NCI-H748 (cell line): ENCODE measurements around the gene TOP2A.
A peak's percentile ranks its signal among the peaks of the same experiment; 100 is the strongest.

ENCODE experiments used
- DNase-seq: peaks from one replicate; lab custom pipeline; 2025; ENCODE audit not compliant: unreplicated experiment; lab: John Stamatoyannopoulos, UW

TOP2A gene

DNA sequence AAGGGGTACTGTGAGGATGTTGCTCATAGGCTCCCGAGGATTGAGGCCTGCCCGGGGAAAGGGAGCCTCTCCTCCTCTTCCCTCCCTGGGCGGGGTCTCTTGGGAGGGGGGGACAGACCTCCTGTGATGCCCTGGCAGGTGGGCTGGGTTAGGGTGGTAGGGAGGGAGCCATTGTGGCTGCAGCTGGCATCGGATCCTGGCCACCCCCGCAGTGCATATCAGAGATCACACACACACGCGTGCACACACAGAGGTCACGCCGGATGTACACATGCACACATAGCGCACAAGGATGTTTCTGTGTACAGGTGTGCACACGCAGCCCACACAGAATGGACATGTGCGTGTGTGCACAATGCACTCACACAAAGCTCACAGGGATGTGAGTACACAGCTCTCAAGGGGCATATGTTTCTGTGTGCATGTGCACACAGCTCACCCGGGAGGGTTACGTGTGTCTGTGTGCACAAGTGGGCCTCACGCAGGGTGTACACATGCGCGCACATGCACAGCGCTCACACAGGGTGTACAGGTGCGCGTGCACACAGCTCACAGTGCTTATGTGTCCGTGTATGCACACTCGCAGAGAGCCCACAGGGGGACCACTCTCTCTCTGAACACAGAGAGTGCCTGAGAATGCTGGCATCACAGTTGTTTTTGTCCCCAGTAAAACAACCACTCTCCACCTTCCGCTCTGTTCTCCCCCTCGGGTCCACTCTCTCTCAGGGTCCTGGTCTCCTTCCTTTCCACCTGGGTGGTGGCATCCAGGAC, 55.6 kb downstream of the TOP2A start:
- DNase-seq, result peak; percentile 39

DNA sequence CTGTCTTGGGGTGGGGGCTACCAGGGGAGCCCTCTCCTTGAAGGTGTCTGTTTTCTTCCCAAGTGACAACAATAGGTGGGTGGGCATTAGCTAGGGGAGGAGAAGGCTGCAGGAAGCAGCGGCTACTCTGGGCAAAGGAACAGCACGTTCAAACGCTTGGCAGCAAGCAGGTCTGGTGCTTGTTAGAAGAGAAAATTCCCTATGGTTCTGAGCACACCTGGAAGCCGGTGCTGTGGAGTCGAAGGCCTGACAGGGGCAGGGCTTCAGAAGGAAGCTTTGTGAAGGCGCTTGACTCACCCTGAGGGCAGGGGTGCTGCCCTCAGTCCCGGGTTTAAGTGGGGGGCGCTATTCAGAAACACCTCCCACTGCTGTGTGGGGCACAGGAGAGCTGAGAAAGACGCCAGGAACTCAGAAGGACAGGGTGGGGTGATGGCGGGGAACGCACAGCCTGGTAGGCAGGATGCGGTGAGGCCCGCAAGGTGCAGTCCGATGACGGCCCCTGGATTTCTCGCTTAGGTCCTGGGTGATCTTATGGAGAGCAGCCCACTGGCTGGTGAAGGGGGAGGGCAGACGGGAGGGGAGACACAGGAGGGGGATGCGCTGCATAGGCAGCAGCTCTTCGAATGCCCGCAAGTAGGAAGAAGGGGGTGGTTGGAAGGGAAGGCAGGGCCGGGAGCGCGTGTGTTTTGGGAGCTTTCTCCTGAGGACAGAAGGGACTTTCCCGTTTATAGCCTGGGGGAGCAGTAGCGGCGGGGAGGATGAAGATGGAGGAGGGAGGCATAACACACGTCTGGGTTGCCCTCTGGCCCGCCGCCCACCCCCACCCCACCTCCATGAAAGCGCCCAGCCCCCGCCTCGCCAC, 56.4 kb downstream of the TOP2A start:
- no peak for DNase-seq

DNA sequence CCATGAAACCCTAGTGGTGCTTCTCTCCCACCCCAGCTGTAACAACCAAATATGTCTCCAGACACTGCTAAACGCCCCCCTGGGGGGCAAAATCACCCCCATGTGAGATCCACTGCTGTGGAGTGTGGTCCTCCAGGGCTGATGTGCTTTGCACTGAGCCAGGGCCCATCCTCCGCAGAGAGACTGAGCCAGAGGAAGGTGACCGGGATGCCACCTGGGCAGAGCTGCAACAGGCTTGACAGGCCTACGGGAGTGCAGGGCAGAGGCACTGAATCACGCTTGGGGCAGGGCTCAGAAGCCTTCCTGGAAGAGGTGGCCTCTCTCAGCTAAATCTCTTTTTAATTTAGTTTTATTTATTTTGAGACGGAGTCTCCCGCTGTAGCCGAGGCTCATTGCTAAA, 57.6 kb downstream of the TOP2A start:
- DNase-seq, result no peak

DNA sequence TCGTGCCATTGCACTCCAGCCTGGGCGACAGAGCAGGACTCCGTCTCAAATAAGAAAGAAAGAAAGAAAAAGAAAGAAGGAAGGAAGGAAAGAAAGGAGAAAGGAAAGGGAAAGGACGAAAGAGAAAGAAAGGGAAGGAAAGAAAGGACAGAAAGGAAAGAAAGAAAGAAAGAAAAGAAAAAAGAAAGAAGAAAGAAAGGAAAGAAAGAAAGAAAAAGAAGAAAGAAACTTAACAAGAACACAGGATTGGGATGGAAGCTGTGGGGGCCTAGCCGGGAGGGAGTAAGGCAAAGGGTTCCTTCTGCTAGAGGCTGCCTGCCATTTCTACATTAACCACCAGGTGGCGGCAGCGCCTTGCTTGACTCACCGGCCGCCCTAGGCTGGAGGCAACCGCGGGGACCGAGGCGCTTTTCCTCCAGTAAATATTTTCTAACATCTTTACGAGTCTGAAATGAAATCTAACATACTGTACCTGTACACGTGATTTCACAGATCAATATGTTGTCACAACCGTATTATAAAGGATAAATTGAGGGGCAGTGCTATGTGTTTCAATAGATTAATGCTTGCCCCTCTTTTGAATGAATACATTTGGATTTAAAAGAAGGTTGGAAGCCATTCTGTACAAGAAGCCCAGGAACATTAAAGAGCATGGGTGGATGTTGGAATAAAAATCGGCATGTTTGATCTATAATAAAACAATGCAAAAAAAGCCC, 59.2 kb downstream of the TOP2A start:
- peak; percentile 75 for DNase-seq

DNA sequence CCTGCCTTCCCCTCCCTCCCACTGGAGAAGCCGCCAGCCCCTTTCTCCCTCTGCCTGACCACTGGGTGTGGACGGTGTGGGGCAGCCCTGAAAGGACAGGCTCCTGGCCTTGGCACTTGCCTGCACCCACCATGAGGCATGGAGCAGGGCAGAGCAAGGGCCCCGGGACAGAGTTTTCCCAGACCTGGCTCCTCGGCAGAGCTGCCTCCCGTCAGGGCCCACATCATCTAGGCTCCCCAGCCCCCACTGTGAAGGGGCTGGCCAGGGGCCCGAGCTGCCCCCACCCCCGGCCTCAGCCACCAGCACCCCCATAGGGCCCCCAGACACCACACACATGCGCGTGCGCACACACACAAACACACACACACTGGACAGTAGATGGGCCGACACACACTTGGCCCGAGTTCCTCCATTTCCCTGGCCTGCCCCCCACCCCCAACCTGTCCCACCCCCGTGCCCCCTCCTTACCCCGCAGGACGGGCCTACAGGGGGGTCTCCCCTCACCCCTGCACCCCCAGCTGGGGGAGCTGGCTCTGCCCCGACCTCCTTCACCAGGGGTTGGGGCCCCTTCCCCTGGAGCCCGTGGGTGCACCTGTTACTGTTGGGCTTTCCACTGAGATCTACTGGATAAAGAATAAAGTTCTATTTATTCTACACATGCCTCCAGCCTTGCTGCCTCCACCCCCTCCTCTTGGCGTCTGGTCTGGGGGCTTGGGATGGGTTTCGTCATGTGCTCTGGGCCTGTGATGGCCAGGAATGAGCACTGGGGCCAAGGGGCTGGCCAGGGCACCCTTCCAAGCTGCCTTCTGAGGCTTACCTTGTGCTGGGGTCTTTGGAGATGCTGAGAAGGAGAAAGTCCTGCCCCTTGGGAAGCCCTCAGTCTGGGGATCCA, 60.5 kb downstream of the TOP2A start:
- no peak for DNase-seq

DNA sequence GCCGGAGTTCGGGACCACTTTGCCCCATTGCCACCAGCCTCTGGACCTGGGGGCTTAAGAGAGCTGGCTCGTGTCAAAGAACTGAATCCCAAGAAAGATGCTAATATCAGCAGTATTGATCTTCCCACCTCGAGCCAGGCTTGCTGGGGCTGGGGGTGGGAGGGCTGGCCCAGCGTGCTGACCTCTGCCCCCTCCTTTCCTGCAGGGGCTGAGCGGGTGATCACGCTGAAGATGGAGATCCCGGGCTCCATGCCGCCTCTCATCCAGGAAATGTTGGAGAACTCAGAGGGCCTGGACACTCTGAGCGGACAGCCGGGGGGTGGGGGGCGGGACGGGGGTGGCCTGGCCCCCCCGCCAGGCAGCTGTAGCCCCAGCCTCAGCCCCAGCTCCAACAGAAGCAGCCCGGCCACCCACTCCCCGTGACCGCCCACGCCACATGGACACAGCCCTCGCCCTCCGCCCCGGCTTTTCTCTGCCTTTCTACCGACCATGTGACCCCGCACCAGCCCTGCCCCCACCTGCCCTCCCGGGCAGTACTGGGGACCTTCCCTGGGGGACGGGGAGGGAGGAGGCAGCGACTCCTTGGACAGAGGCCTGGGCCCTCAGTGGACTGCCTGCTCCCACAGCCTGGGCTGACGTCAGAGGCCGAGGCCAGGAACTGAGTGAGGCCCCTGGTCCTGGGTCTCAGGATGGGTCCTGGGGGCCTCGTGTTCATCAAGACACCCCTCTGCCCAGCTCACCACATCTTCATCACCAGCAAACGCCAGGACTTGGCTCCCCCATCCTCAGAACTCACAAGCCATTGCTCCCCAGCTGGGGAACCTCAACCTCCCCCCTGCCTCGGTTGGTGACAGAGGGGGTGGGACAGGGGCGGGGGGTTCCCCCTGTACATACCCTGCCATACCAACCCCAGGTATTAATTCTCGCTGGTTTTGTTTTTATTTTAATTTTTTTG, 61.6 kb downstream of the TOP2A start:
- no peak for DNase-seq

DNA sequence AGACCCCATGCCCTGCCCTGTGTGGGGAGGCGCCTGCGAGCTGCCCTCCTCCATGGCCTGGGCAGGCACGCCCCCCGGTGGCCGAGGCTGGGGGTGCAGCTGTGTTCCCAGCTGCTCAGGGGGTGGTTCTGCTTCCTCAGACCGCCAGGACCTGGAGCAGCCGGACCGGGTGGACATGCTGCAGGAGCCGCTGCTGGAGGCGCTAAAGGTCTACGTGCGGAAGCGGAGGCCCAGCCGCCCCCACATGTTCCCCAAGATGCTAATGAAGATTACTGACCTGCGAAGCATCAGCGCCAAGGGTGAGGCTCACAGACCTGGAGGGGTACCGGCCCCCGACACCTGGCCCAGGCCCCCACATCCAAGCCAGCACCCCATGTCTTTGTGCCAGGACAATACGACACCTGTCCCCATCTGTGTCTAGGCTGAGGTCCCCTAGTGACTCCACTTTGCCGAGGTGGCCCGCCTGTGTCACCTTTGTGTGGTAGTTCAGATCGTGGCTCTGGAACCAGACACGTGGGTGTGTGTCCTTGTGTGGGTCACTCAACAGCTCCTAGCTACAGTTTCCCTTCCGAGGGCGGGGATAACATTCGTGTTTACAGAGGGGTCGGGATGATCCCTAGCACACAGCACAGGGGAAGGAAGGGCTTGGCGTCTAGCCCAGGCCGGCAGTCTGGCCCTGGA, 62.4 kb downstream of the TOP2A start:
- peak; percentile 60 for DNase-seq

DNA sequence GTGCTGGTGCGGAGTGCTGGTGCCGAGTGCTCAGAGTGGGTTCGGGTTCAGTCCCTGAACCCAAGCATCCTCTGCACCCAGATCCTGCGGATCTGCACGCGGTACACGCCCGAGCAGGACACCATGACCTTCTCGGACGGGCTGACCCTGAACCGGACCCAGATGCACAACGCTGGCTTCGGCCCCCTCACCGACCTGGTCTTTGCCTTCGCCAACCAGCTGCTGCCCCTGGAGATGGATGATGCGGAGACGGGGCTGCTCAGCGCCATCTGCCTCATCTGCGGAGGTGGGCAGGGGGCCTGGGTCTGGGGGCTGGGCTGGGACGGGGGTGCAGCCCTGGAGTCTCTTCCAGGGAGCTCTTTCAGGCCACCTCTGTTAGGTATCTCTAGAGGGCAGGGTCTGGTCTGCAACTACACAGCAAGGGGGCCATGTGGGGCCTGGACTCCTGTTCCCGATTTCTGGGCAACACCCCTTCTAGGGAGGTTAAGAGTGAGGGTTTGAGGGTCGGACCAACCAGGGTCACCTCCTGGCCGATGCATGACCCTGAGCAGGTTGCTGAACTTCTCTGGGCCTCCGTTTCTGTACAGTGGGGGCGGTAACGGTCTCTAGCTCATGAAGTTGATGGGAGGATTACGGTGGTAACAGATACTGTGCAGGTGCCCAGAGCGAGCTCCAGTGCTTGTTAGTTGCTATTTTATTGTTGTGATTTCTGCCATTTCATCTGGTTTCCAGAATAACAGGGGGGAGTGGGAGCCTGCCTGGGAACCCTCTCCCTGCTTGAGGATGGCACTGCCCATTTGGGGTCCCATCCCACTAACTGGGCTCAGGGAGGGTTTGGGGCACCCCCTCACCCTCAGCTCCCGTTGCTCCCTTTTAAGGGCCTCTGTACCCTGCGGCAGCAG, 63.2 kb downstream of the TOP2A start:
- DNase-seq, result no peak

DNA sequence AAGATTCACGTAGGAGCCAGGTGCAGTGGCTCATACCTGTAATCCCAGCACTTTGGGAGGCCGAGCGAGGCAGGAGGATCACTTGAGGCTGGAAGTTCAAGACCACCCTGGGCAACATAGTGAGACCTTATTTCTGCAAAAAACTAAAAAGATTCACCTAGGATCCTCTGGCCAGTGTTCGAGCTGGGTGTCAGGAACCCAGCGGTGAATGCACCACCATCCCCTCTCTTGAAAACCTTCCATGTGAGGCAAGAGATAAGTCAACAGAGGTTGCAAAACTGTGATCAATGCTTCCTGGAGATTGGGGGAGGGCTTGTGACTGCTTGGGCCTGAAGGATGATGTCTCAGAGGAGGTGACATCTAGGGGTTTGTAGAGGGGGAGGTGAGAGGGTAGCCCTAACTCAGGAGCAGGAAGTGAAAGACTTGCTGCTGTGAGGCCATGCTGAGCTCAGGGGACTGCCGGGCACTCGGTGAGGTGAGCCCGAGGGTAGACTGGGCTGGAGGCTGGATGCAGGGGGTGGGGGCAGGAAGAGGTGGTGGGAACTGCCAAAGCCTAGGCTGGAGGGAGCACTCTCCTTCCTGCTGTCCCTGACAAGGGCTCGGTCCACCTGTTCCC, 64.8 kb downstream of the TOP2A start:
- no peak for DNase-seq

DNA sequence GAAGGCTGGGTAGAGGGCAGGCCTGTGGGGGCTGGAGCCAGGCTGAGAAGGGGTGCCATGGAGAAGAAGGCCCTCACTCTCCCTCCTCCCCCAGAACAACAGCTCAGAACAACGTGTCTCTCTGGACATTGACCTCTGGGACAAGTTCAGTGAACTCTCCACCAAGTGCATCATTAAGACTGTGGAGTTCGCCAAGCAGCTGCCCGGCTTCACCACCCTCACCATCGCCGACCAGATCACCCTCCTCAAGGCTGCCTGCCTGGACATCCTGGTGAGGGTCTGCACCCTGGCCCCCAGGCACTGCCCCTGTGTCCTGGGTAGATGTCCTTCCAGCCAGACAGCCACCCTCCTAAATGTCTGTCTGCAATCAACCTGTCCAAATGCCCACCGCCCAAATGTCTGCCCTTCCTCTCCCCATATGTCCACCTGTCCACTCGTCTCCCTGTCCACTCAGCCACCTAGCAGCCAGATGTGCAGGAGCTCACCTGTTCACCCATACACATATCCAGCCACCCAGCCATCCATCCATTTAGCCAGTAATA, 65.4 kb downstream of the TOP2A start:
- no peak for DNase-seq

DNA sequence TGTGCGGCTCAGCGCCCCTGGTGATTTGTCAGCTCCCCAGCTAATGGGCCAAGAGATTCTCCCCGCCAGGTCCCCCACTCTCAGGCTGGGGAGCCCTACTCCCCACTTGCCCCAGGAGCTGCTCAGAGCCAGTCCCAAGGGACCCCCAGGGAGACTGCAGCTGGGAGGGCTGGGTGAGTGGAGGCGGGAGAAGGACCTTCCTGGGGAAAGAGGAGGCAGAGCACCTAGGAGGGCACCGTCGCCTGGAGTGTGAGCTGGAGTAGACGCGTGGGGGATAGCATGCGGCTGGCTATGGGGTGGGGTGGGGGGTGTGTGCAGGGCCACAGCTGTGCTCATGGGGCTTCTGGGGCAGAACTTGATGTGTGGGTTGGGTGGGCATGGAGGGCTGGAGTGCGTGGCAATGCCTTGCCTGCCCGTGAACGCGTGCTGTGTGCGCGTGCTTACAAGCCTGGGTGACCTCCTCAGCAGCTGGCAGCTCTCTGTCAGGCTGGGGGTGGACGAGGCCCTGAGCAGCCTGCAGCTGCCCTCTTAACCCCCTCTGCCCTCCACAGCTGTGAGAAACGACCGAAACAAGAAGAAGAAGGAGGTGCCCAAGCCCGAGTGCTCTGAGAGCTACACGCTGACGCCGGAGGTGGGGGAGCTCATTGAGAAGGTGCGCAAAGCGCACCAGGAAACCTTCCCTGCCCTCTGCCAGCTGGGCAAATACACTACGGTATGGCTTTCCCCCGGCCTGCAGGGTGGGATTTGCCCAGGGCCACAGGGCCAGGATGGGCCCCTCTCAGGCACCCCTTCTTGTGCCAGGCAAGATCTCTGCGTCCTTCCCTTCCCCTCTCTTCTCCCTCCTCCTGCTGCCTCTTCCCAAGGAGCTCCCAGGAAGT, 66.1 kb downstream of the TOP2A start:
- peak; percentile 30 for DNase-seq

DNA sequence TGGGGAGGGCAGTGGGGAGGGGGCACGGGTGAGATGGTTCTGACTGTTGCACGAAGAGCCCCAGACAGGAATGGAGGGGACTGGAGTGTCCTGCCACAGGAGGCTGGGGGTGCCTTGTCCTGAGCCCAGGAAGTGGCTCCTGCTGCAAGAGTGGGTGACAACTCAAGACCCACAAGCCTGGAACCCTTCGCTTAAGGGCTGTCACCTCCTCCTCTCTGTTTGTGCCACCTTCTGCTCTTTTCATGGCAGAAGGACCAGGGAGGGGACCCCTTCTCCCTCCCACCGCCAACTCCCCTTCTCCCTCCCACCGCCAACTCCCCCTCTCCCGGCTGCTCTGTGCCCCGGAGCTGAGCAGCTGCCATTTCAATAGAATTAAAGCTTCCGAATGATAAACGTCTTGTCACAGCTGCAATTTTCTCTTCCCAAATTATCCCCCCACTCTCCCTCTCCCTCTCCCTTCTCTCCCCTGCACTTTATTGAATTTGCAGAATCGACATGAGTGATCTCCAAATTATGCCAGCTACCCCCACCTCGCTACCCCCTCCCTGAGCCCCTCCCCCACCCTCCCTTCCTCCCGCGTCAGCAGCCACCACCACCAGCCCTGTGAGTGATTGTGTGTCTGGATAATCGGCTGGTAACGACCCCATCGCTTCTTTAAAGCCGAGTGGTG, 66.9 kb downstream of the TOP2A start:
- DNase-seq, result no peak

DNA sequence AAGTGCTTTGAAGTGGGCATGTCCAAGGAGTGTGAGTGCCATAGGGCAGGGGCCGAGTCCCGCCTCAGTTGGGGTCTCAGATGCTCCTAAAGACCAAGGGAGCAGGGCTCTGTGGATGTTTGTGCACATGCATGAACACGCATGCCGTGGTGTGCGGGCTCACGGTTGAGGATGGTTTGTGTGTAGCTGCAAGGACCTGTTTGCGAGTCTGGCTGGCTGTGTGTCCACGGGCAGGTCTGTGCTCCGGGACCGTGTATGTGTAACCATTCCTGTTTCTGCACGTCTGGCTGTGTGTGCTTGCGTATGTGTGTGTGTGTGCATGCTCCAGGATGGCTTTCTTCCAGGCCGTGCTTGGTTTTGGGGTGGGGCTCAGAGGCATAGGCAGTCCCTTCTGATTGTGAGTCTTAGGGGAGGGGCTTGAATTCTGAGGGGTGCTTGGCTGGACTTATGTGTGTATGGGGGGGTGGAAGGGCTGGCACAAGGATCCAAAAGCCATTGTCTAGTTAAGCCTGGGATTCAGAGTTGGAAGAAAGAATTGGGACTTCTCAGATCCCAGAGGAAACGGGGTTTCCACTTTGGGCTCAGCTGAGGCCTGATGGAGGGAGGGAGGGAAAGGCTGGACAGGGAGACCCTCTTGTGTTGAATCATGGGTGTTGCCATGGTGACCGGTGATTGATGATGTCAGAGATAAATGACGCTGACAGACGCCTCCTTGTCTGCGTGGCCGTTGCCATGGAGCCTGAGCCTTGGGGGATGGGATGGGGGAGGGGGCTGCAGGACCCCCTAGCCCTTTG, 67.6 kb downstream of the TOP2A start:
- DNase-seq, result peak; percentile 65

DNA sequence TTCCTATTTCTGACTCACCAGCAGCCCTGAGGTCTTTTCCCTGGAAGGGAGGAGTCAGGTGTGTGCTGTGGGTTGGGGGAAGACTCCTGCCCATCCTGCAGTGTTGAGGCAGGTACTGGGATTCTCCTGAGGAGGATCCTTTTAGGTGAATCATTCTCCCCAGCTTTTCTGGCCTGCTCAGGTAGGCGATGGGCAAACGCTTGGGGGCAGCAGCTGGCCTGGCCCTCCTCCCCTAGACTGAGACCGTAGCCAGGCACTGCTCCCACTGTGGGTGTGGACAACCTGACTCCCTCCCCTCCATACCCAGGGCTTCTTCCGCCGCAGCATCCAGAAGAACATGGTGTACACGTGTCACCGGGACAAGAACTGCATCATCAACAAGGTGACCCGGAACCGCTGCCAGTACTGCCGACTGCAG, 68.2 kb downstream of the TOP2A start:
- no peak for DNase-seq
